H1 (cell line): ENCODE data around the gene FLNA. TPM values are rescaled to one million over a fixed set of nuclear protein-coding genes. Genes with fewer than 3 reads are reported as not detected.
"Not testable (repeated sequence)": the region's sequence is repeated elsewhere in the genome, so short reads cannot be mapped to it uniquely, and the experiment has no call there.

Experiments
- CTCF ChIA-PET: fragments of 300-600 bp; sonication (Branson Sonifier 250); formaldehyde crosslinking; loops from one replicate; lab custom pipeline; 2021; ENCODE audit not compliant: partially characterized antibody; lab: Charles Lee
- POLR2A ChIA-PET: fragments of 300-600 bp; sonication (Branson Sonifier 250); formaldehyde crosslinking; loops from one replicate; lab custom pipeline; 2021; ENCODE audit warnings: inconsistent platforms; ENCODE audit not compliant: partially characterized antibody; lab: Charles Lee
- DNase-seq, 2 experiments: peaks; one replicate each; pipeline versions ENCODE4 v3.0.0 to v3.0.0-alpha.2; 2010 to 2022; ENCODE audit warnings: low spot score in 2 of 2, low read depth in 1 of 2, mixed read lengths in 1 of 2
- FAIRE-seq: peaks from 2 replicates; lab custom pipeline; 2011; peaks lifted over from hg19 to GRCh38; lab: Jason Lieb, UNC
- H2AFZ ChIP-seq: 2 replicates; pipeline ENCODE4 v1.8.1; 2012; ENCODE audit warnings: low read length, inconsistent platforms
- H2AK5ac ChIP-seq: 2 replicates; pipeline ENCODE4 v1.6.1; 2013; ENCODE audit warnings: low read depth, low read length
- H2BK120ac ChIP-seq: replicated peaks from 2 replicates; pipeline ENCODE3; 2013; ENCODE audit warnings: low read depth, low read length, inconsistent platforms
- H2BK12ac ChIP-seq: 2 replicates; pipeline ENCODE4 v1.6.1; 2013; ENCODE audit warnings: low read depth, low read length
- H2BK15ac ChIP-seq: 2 replicates; pipeline ENCODE4 v1.6.1; 2013; ENCODE audit warnings: low read length
- H2BK20ac ChIP-seq: 2 replicates; pipeline ENCODE4 v1.6.1; 2013; ENCODE audit warnings: low read length
- H2BK5ac ChIP-seq: 2 replicates; pipeline ENCODE4 v1.6.1; 2013; ENCODE audit warnings: low read depth, low read length
- H3K14ac ChIP-seq: 2 replicates; pipeline ENCODE4 v1.6.1; 2013; ENCODE audit warnings: inconsistent platforms; ENCODE audit not compliant: insufficient read length
- H3K18ac ChIP-seq: 2 replicates; pipeline ENCODE4 v1.6.1; 2013; ENCODE audit warnings: low read length; ENCODE audit errors: extremely low read depth
- H3K23ac ChIP-seq: 2 replicates; pipeline ENCODE4 v1.6.1; 2013; ENCODE audit warnings: inconsistent platforms; ENCODE audit not compliant: insufficient read length
- H3K23me2 ChIP-seq: 2 replicates; pipeline ENCODE4 v1.6.1; 2013; ENCODE audit warnings: low read depth, low read length
- H3K27ac ChIP-seq: 2 replicates; pipeline ENCODE4 v1.6.1; 2011; ENCODE audit warnings: low read depth, low read length, inconsistent platforms
- H3K27me3 ChIP-seq, 4 experiments: replicated peaks in 1 of 4; 1 replicate in 1 of 4; 2 replicates in 3 of 4; pipeline versions ENCODE4 v1.6.1 to v1.8.1; 2011 to 2013; ENCODE audit warnings: low read length in 3 of 4, mild to moderate bottlenecking in 3 of 4, inconsistent platforms in 2 of 4, mixed read lengths in 2 of 4, moderate library complexity in 1 of 4; ENCODE audit not compliant: control insufficient read depth in 3 of 4, insufficient read depth in 3 of 4; ENCODE audit errors: extremely low read depth in 1 of 4
- H3K36me3 ChIP-seq, 4 experiments: 2 replicates each; pipeline versions ENCODE4 v1.6.1 to v1.8.1; 2011 to 2013; ENCODE audit warnings: mild to moderate bottlenecking in 4 of 4, low read length in 3 of 4, moderate library complexity in 2 of 4, control low read depth in 1 of 4, inconsistent platforms in 1 of 4; ENCODE audit not compliant: insufficient read depth in 4 of 4, control insufficient read depth in 2 of 4
- H3K4ac ChIP-seq: replicated peaks from 2 replicates; pipeline ENCODE3; 2013; ENCODE audit warnings: low read length, low read depth, mixed read lengths, inconsistent platforms; ENCODE audit not compliant: insufficient read length
- H3K4me1 ChIP-seq, 4 experiments: replicated peaks in 1 of 4; 1 replicate in 1 of 4; 2 replicates in 3 of 4; pipeline versions ENCODE4 v1.6.1 to v1.8.1; 2011 to 2013; ENCODE audit warnings: low read length in 3 of 4, inconsistent platforms in 2 of 4, mixed read lengths in 1 of 4; ENCODE audit not compliant: insufficient read depth in 4 of 4, control insufficient read depth in 3 of 4
- H3K4me2 ChIP-seq, 2 experiments: 2 replicates each; pipeline versions ENCODE4 v1.6.1 to v1.8.1; 2011 to 2013; ENCODE audit warnings: low read depth in 2 of 2, low read length in 2 of 2, control low read depth in 1 of 2, inconsistent platforms in 1 of 2, mild to moderate bottlenecking in 1 of 2; ENCODE audit not compliant: insufficient read depth in 1 of 2
- H3K4me3 ChIP-seq, 4 experiments: fragments of 200-600, 300-600 bp in 1 of 4; sonication (generic), shearing (Covaris generic), sonication (Bioruptor Twin) in 1 of 4; 2 replicates each; pipeline versions ENCODE4 v1.5.1 to v1.8.1; 2011 to 2016; ENCODE audit warnings: low read length in 4 of 4, low read depth in 3 of 4, control low read depth in 2 of 4, inconsistent platforms in 2 of 4, mild to moderate bottlenecking in 2 of 4, mixed read lengths in 1 of 4, moderate library complexity in 1 of 4; ENCODE audit not compliant: insufficient read depth in 2 of 4; ENCODE audit errors: extremely low read depth in 1 of 4
- H3K56ac ChIP-seq: replicated peaks from 2 replicates; pipeline ENCODE3; 2013; ENCODE audit warnings: low read depth, mild to moderate bottlenecking, mixed read lengths, low read length, inconsistent platforms; ENCODE audit not compliant: insufficient read length
- H3K79me1 ChIP-seq: 2 replicates; pipeline ENCODE4 v1.6.1; 2013; ENCODE audit warnings: low read depth, low read length, control low read depth
- H3K79me2 ChIP-seq, 2 experiments: 2 replicates each; pipeline versions ENCODE4 v1.6.1 to v1.8.1; 2012 to 2013; ENCODE audit warnings: low read length in 2 of 2, mild to moderate bottlenecking in 2 of 2, inconsistent platforms in 1 of 2; ENCODE audit not compliant: insufficient read depth in 2 of 2, control insufficient read depth in 1 of 2
- H3K9ac ChIP-seq, 4 experiments: replicated peaks in 1 of 4; 1 replicate in 1 of 4; 2 replicates in 3 of 4; pipeline versions ENCODE4 v1.6.1 to v1.8.1; 2011 to 2013; ENCODE audit warnings: low read depth in 3 of 4, low read length in 3 of 4, control low read depth in 2 of 4, mild to moderate bottlenecking in 2 of 4, moderate library complexity in 2 of 4, inconsistent platforms in 1 of 4; ENCODE audit errors: extremely low read depth in 1 of 4
- H3K9me3 ChIP-seq, 2 experiments: 2 replicates each; pipeline versions ENCODE4 v1.6.1 to v1.8.1; 2012 to 2013; ENCODE audit warnings: mild to moderate bottlenecking in 2 of 2, moderate library complexity in 2 of 2, control low read depth in 1 of 2, inconsistent platforms in 1 of 2, low read depth in 1 of 2, low read length in 1 of 2, mixed read lengths in 1 of 2; ENCODE audit not compliant: insufficient read depth in 2 of 2
- H4K20me1 ChIP-seq, 2 experiments: replicated peaks in 1 of 2; 2 replicates each; pipeline versions ENCODE3 to v1.8.1; 2011 to 2013; ENCODE audit warnings: inconsistent platforms in 2 of 2, low read length in 2 of 2, mild to moderate bottlenecking in 1 of 2; ENCODE audit not compliant: insufficient read depth in 2 of 2, control insufficient read depth in 1 of 2
- H4K5ac ChIP-seq: 2 replicates; pipeline ENCODE4 v1.6.1; 2013; ENCODE audit warnings: low read length, low read depth, mixed read lengths, inconsistent platforms; ENCODE audit not compliant: insufficient read length
- H4K8ac ChIP-seq: 2 replicates; pipeline ENCODE4 v1.8.0; 2013; ENCODE audit warnings: mild to moderate bottlenecking, moderate library complexity, low read length, inconsistent platforms; ENCODE audit not compliant: insufficient read depth; ENCODE audit errors: extremely low read depth
- H4K91ac ChIP-seq: replicated peaks from 2 replicates; pipeline ENCODE3; 2013; ENCODE audit warnings: low read length, mixed read lengths, inconsistent platforms; ENCODE audit not compliant: insufficient read length
- WGBS, 2 experiments: shearing (Covaris generic) in 1 of 2; methylation state at CpG; one replicate each; pipeline versions ENCODE4 v1.1.6 to v1.1.7; 2013 to 2015; ENCODE audit warnings: low lambda C conversion rate in 2 of 2, mixed read lengths in 2 of 2, inconsistent platforms in 1 of 2, low coverage in 1 of 2, missing lambda C conversion rate in 1 of 2; ENCODE audit not compliant: insufficient replicate concordance in 2 of 2, insufficient coverage in 1 of 2, insufficient read length in 1 of 2; ENCODE audit errors: extremely low coverage in 1 of 2, missing lambda C conversion rate in 1 of 2; 5-methylcytosine and 5-hydroxymethylcytosine counted together
- polyA plus RNA-seq, 7 experiments: library from polyadenylated mRNA; depleted of rRNA in 3 of 7; stranded (reverse) in 5 of 7; unstranded in 2 of 7; fragments of >200 nt in 5 of 7; fragments of 200-250 nt in 2 of 7; gene quantifications; 1 replicate in 5 of 7; 2 replicates in 1 of 7; 4 replicates in 1 of 7; pipeline versions ENCODE4 v1.2.1 to v1.2.3, GENCODE V29; 2011 to 2013; ENCODE audit warnings: missing spikeins in 2 of 7, mixed read lengths in 2 of 7
- total RNA-seq: library from RNA; stranded (reverse); fragmentation: NEBNext Ultra II Directional; extraction: Animal tissue kit (Norgen Biotek cat#: 25700); gene quantifications from 2 replicates; pipeline ENCODE4 v1.2.1, GENCODE V29; 2021

Gene FLNA
- total and polyA plus RNA-seq, 2 of the 8 experiments (the other 6 are each of a cell fraction or from before 2014, with no cell fraction given), result 315 to 925 TPM

- POLR2A ChIA-PET, result interaction anchor here (0.7 to 8.4 kb wide), 21 partner anchors 9 to 132 kb away, joined by 3 to 124 read pairs (median 5); partner anchors contain the start of genes ATP6AP1, DNASE1L1, EMD and FLNA
- H3K18ac ChIP-seq, H3K79me1 ChIP-seq, H3K14ac ChIP-seq, H3K27ac ChIP-seq, H3K23ac ChIP-seq, H3K4ac ChIP-seq, H2BK15ac ChIP-seq, H3K23me2 ChIP-seq, H3K56ac ChIP-seq, H2BK120ac ChIP-seq, H3K27me3 ChIP-seq, H2AFZ ChIP-seq, H2BK5ac ChIP-seq, H3K4me3 ChIP-seq, FAIRE-seq, DNase-seq, H4K91ac ChIP-seq, H4K20me1 ChIP-seq, H3K9ac ChIP-seq, H4K8ac ChIP-seq, H3K4me1 ChIP-seq, H2BK20ac ChIP-seq, H2BK12ac ChIP-seq, H3K9me3 ChIP-seq, H4K5ac ChIP-seq, H2AK5ac ChIP-seq: not testable (repeated sequence)
- CTCF ChIA-PET, result interaction anchor here (2.4 to 4.9 kb wide), 2 partner anchors 27 to 35 kb away, joined by 5 to 20 read pairs; partner anchors contain the start of gene FLNA
- Histone ChIP-seq H3K36me3 (peaks cover 13 to 25% (median 19%) of the 10 kb centered on the region in 4 experiments), H3K4me2 (peak overlapping the region in 1 of 2 experiments; percentile 85; a peak in 1 of 4 replicates), H3K79me2 (peaks cover 0 to 15% of the 10 kb centered on the region in 2 experiments; a peak in 2 of 4 replicates)
- WGBS, 2 experiments, result 98% methylated on average over 5 of the region's 6 CpGs; no CpG with 5 or more reads in 1 of the 2 experiments
Observed at GRCh38 chrX:154400369-154400817, 26.0 kb upstream of the FLNA start.
